ENCODE measurements around the gene NUP214.

NUP214 gene

GRCh38 chr9:131125288-131126058 lies at the start of gene NUP214:
TSS of gene NUP214 (plus strand) at chr9:131125586. CDS start at chr9:131125705, 119 bp downstream.
- peak; percentile 88 to 96 for DNase-seq

DNA sequence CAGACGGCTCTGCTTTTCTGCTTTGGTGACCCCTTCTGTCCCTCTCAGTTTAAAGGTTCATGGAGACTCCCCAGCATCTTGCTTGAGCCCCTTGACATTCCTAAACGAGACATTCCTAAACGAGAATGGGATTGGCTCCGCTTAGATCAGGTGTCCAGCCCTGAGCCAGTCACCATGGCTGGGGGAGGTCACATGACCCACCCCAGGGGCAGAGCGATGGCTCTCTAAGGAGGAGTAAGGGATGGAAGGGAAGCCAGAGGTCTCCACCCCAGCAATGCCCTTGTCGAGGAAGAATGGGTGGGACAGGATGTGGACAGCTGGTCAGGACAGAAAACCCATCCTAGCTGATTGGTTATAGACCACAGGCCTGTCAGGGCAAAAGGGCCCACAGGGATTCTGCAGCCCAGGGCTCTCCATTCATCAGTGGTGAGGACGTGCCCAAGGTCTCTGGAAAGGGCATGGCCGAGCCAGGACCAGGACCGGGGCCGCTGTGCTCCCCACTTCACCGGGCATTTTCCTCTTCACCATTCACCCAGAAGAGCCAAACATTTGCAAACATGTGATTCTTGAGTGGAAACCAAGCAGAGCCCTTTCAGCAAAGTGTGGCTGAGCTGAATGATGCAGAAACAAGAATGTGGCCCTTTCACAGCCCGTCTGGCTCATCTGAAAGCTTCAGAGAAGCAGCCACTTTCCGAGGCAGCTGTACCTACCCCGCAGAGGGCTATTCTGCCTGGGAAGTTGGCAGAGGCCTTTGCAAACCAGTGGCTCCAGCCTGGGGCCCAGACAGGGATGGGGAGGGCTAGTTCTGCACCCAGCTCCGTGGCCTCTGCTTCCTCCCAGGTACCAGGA lies 48.8 kb upstream of the NUP214 start:
- no peak for DNase-seq

GRCh38 chr9:131078427-131079366 lies 46.7 kb upstream of the NUP214 start:
- no peak for DNase-seq

DNA sequence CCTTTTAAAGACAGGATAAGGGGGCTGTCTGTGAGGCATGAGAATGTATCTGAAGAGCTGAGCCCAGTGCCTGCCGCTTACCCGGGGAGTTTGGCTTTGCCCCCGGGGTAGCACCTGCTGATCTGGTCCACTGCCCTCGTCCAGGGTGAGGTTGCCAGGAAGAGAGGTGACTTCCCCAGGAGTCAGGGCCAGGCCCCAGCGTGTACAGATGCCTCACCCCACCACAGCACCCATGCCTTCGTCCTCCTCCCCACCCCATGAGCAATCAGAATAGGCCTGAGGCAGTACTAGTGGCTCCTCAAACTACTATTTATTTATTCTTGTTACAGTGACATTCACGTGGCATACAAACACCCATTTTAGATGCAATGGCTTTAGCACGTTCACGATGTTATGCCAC lies 44.8 kb upstream of the NUP214 start:
- no peak for DNase-seq

GRCh38 chr9:131081868-131082267 lies 43.5 kb upstream of the NUP214 start:
- no peak for DNase-seq

GRCh38 chr9:131082774-131083512 lies 42.4 kb upstream of the NUP214 start:
- DNase-seq: no peak

DNA sequence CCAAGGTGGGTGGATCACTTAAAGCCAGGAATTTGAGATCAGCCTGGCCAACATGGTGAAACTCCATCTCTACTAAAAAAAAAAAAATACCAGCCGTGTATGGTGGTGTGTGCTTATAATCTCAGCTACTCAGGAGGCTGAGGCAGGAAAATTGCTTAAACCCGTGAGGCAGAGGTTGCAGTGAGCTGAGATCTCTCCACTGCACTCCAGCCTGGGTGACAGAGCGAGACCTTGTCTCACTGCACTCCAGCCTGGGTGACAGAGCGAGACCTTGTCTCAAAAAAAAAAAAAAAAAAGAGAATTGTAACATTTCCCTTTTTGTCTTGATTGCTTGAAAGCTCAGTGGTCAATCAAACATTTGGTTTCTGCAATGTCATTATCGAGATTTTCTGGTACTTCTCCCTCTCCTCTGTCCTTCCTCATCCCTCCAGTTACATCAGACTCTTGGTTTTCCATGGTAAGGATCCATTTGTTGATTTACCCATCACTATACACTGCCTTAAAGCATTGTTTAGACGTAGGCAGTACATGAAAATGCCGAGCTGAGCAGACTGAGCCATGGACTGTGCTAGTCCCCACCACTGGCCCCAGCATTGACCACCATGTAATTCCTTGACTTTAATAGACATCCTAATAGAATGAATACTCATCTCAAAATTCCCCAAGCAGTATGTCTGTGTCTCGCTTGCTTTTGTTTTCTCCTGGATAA lies 40.6 kb upstream of the NUP214 start:
- no peak for DNase-seq

DNA sequence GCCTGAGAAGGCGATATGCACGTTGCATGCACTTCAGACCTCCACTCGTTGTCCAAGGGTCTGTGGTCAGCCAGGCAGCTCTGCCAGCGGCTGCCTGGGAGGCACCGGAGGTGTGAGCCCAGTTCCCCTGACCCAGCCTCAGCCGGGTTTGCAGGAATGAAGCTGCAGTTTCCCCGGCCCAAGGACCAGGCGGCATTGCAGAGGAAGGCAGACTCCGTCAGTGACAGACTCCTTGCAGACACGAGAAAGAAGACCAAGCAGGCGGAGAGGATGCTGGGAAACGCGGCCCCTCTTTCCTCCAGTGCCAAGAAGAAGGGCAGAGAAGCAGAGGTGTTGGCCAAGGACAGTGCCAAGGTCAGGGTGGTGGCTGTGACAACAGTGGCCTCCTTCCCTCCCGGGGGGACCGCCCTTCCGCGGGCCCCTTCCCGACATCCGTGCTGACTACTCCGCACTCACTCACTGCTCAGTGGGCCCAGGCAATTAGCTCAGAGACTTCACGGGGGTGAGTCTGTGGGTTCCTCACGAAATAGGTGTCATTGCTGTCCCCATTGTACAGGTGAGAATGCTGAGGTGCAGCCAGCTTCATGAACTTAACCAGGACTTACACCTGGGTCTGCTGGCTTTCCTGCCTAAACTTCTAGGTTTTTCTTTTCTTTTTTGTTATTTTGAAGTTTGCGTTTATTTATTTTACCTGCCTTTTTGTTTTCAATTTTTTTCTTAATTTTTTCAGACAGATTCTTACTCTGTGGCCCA lies 39.8 kb upstream of the NUP214 start:
- no peak for DNase-seq

GRCh38 chr9:131087354-131087893 lies 38.0 kb upstream of the NUP214 start:
- DNase-seq: no peak

DNA sequence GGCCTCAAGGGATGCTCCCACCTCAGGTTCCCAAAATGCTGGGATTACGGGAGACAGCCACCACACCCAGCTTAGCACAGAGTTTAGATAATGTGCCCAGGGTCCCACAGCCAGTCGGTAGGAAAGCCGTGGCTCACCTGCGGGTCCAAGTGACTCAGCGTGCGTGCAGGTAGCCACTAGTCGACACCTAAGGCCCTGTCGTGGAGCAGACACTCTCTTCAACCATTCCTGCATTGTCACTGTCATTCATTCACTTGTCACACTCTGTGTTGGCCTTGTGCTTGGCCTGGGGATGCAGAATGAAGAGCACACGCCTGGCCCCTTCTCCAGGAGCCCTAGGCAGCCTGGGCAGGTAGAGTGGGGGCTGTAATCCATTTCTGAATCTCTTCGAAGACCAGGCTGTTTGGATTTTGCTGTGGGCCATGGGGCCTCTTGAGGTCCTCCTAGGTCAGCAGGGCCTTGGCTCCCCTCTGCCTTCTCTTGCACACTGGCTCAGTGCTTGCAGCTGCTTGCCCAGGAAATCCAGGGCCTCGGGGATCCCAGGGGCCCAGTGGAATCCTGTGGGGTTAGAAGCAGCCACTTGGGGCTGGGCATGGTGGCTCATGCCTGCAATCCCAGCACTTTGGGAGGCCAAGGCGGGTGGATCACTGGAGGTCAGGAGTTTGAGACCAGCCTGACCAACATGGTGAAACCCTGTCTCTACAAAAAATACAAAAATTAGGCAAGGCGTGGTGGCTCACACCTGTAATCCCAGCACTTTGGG lies 35.2 kb upstream of the NUP214 start:
- no peak for DNase-seq

- no peak for DNase-seq
Measured at GRCh38 chr9:131091352-131091992, 33.9 kb upstream of the NUP214 start.

GRCh38 chr9:131092030-131092429 lies 33.4 kb upstream of the NUP214 start:
- no peak for DNase-seq

GRCh38 chr9:131092548-131093440 lies 32.6 kb upstream of the NUP214 start:
- no peak for DNase-seq

DNA sequence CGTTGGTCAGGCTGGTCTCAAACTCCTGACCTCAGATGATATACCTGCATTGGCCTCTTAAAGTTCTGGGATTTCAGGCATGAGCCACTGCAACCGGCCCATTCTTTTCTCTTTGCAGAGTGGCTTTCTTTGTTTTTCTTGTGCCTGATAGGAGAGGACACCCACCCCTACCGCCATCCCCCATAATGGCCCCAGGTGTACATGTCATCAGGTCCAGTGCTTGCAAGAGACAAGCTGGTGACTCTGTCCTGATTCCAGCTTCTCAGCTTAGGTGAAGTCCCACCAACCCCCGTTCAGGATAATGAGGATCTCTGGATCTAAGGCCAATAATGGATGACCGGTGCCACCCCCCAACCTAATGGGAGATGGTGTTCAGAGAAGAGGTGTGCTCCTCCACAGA lies 31.4 kb upstream of the NUP214 start:
- DNase-seq: no peak

DNA sequence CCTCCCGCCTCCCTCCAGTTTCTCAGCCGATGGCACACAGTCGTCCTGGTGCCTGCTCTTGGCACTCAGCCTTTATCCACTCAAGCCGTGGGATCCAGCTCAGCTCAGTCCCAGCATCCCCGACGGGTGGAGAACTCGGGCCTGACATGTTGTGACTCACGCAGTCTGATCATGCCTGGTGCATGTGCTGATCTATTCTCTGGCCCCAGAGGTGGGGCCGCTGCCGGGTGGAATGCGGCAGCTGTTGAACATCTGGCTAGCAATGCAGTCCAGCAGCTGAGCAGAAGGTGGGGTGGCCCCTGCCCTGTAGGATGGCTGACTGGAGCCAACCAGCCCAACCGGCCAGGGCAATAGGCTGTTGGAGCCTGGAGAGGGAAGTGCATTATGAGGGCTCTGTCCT lies 30.8 kb upstream of the NUP214 start:
- DNase-seq: no peak

DNA sequence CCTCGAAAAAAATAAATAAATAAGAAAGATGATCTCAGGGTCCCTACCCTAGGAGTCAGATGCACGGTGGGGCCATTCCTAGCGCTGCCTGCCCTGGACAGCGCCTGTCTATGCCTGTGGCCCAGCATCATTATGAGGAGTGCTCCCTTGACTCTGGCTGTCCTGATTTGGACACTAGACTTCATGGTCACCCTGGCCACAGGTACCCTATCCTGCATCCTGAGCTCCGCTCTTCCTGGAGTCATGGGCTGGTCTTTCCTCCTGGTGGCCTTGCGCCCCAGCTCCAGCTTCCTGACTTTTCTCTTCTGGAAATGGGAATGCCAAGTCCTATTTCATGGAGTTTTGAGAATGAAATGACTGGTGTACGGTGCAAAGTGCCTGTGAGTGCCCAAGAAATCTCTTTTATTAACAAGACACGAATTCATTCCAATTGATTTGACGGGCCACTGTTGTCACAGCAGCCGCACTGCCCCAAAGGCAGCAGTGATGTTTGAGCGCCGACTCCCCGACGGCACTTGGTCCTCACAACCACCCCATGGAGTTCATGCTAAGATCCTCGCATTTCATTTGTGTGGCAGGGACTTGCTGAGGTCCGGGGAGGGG lies 29.6 kb upstream of the NUP214 start:
- DNase-seq: peak; percentile 11 to 16

DNA sequence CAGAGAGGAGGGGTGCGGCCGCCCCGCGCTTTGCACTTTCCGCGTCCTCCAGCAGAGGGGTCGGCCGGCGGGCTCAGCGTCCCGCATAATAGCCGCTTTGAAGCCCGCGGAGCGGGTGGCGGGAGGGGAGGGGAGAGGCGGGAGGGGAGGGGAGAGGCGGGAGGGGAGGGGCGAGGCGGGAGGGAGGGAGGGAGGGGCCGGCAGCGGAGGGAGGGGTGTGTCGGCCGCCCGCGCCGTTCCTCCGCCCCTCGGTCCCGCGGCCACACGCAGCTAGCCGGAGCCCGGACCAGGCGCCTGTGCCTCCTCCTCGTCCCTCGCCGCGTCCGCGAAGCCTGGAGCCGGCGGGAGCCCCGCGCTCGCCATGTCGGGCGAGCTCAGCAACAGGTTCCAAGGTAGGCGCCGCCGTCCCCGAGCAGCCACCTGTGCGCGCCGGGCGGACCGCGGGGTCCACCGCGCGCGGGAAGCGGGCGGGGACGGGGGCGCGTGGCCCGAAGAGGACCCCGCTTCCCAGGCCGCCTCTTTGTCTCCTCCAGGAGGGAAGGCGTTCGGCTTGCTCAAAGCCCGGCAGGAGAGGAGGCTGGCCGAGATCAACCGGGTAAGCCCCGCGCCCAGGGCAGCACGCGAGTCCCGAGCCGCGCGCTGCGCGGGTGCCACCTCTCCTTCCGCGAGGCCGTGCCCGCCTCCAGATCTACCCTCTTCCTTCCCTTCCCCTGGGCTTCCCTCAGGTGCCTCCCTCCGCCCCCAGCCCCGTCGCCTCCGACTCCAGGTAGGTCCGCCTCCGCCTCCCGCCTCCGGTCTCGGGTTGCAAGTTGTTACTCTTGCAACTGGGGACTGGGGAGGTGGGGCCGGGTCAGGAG lies 28.9 kb upstream of the NUP214 start, which contains the start of gene AIF1L:
AIF1L (plus strand) TSS at position 263 of the 857 bp plus-strand sequence; CDS start at position 362, 99 bp downstream.
- peak; percentile 38 to 75 for DNase-seq
